ENCODE results near the gene HOXA6. TPM values are rescaled to one million over a fixed set of nuclear protein-coding genes. Genes with fewer than 3 reads are reported as not detected.

HOXA6 gene
- total RNA-seq, 1 experiment from 2014 or later = 12.4 TPM

DNA sequence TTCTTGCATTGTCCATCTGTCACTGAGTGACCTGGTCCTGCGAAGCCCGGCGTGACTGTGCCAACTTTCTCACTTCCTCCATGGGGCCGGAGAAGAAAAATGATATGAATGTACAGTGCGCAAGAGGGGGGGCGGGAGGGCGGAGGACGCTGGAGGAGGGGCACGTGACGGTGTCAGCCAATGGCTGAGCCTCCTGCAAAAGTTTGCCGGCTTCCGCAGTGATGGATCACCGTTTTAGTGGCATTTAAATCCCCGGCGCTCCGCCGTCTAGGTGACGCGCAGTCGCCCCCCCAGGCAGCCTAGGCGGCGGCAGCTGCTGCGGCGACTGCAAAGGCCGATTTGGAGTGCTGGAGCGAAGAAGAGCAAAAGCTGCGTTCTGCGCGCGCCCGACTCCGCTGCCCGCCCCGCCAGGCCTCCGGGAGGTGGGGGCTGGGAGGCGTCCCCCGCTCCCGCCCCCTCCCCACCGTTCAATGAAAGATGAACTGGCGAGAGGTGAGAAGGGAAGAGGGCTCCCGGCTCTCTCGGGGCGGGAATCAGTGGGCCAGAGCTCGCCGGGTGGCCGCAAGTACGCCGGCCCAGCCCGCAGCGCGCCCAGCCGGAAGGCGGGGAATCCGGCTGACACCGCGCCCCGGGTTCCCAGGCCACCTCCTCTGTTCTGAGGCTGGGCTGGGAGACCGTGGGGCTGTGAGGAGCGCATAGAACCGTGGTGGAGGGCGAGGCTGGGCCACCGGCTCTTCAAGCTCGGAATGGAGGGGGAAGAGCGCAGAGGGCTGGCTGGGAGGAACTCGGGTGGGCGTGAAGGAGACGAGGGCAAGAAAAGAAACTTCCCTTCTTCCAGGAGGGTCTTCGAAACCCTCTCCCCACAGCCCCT lies 51.4 kb downstream of the HOXA6 start, which contains the start of gene HOXA1:
HOXA1 (minus strand) TSS at position 104 of the 871 bp plus-strand sequence; CDS start at position 16, 88 bp downstream.
- no peak for TF ChIP-seq CTCF (IDR thresholded peaks at IDR 0.05; ENCODE audit: unreplicated experiment)
- Mint-ChIP-seq H3K4me1 (ENCODE audit: low read depth, unreplicated experiment) (peaks cover 44% of the 10 kb centered on the region), H3K27ac (ENCODE audit: unreplicated experiment) (no peak within 1 kb of the TSS), H3K9me3 (ENCODE audit: low read depth, unreplicated experiment) (no peaks in the 10 kb centered on the region), H3K36me3 (ENCODE audit: insufficient read depth, unreplicated experiment) (peaks cover 17% of the 10 kb centered on the region), H3K27me3 (ENCODE audit: unreplicated experiment) (no peaks in the 10 kb centered on the region), H3K4me3 (ENCODE audit: low read depth, unreplicated experiment) (no peak within 1 kb of the TSS)
- CTCF ChIA-PET = interaction anchor here (1.0 to 3.2 kb wide), 2 partner anchors 15 to 54 kb away, joined by 3 to 8 read pairs; no protein-coding TSS in a partner anchor
- BruUV-seq (replicated peaks) = no TSS peak
- intact Hi-C loops (cut with micrococcal nuclease; ENCODE audit: unreplicated experiment) = no loop called here
- DNase-seq = no peak

Small RNA genes within 50 kb of the gene (microRNA-seq; reads per million reads assigned to microRNA genes)
- gene MIR196B = 3,614 reads per million, percentile 90 among the genes with 10 or more reads in this experiment

Other genes starting within 250 kb of the HOXA6 start
- 0.24 and 0.44 TPM in 2 replicates for gene HOXA1, start 51.8 kb downstream of the HOXA6 start, total RNA-seq (2022)
- gene HOXA2, start 45.1 kb downstream of the HOXA6 start, total RNA-seq (2022) = 1.9 and 3.2 TPM in 2 replicates
- 1.0 and 1.2 TPM in 2 replicates for gene HOXA4, start 17.0 kb downstream of the HOXA6 start, total RNA-seq (2022)
- 8.3 and 10.6 TPM in 2 replicates for gene HOXA5, start 4.1 kb downstream of the HOXA6 start, total RNA-seq (2022)
- gene HOXA3, start 4.8 kb upstream of the HOXA6 start, total RNA-seq (2022) = 15.9 and 20.9 TPM in 2 replicates
- gene HOXA7, start 8.9 kb upstream of the HOXA6 start, total RNA-seq (2022) = not detected in 2 replicates
- gene HOXA9, start 17.8 kb upstream of the HOXA6 start, total RNA-seq (2022) = 1.7 and 2.5 TPM in 2 replicates
- 11.8 and 12.1 TPM in 2 replicates for gene HOXA10, start 26.5 kb upstream of the HOXA6 start, total RNA-seq (2022)
- 0.39 and 0.54 TPM in 2 replicates for gene HOXA11, start 37.5 kb upstream of the HOXA6 start, total RNA-seq (2022)
- 1.3 and 1.6 TPM in 2 replicates for gene HOXA13, start 52.3 kb upstream of the HOXA6 start, total RNA-seq (2022)
- not detected in 2 replicates for gene EVX1, start 95.0 kb upstream of the HOXA6 start, total RNA-seq (2022)